SK-N-SH treated with all-trans-retinoic acid at 6 μM for 48 hours (cell line): ENCODE measurements around the gene DENND4C.

Experiments used
- BACH2 ChIP-seq: fragments of 250-450 bp; sonication (Bioruptor Pico); IDR thresholded peaks from 2 replicates; pipeline ENCODE4 v1.9.0; 2021; ENCODE audit warnings: mild to moderate bottlenecking, borderline replicate concordance
- OSR1 ChIP-seq: fragments of 250-450 bp; sonication (Bioruptor Pico); IDR thresholded peaks from 2 replicates; pipeline ENCODE4 v1.8.0; 2022; ENCODE audit warnings: moderate library complexity, mild to moderate bottlenecking, inconsistent platforms
- RARB ChIP-seq: fragments of 250-450 bp; sonication (Bioruptor Pico); IDR thresholded peaks from 2 replicates; pipeline ENCODE4 v1.8.0; 2021; ENCODE audit warnings: mild to moderate bottlenecking, moderate library complexity
- SNAI2 ChIP-seq: fragments of 250-450 bp; sonication (Bioruptor Pico); IDR thresholded peaks from 2 replicates; pipeline ENCODE4 v1.5.0; 2020; ENCODE audit warnings: mild to moderate bottlenecking, moderate library complexity
- TCF4 ChIP-seq: fragments of 250-450 bp; sonication (Bioruptor Pico); IDR thresholded peaks from 2 replicates; pipeline ENCODE4 v1.8.0; 2021; ENCODE audit warnings: mild to moderate bottlenecking, moderate library complexity, borderline replicate concordance
- ZC3H10 ChIP-seq: fragments of 250-450 bp; sonication (Bioruptor Pico); IDR thresholded peaks from 2 replicates; pipeline ENCODE4 v1.5.1; 2021; ENCODE audit warnings: mild to moderate bottlenecking, moderate library complexity
- ZFP30 ChIP-seq: fragments of 450-650 bp; formaldehyde crosslinking; IDR thresholded peaks from 2 replicates; pipeline ENCODE4 v1.5.0; 2022; ENCODE audit warnings: mild to moderate bottlenecking, moderate library complexity
- ZNF565 ChIP-seq: fragments of 450-650 bp; formaldehyde crosslinking; conservative IDR thresholded peaks from 2 replicates; pipeline ENCODE4 v1.5.0; 2020; ENCODE audit warnings: low read depth, mild to moderate bottlenecking, moderate library complexity
- ZNF70 ChIP-seq: fragments of 450-650 bp; formaldehyde crosslinking; IDR thresholded peaks from 2 replicates; pipeline ENCODE4 v1.5.0; 2020; ENCODE audit warnings: mild to moderate bottlenecking, moderate library complexity
- ZNF8 ChIP-seq: fragments of 450-650 bp; formaldehyde crosslinking; IDR thresholded peaks from 2 replicates; pipeline ENCODE4 v1.5.0; 2020; ENCODE audit warnings: mild to moderate bottlenecking, moderate library complexity
- TF ChIP-seq, protein P1 (sequence below): fragments of 250-450 bp; sonication (Bioruptor Pico); IDR thresholded peaks from 2 replicates; pipeline ENCODE4 v1.5.1; 2020; ENCODE audit warnings: low read depth, mild to moderate bottlenecking, moderate library complexity
- TF ChIP-seq, protein P2 (sequence below): fragments of 250-450 bp; sonication (Bioruptor Pico); IDR thresholded peaks from 2 replicates; pipeline ENCODE4 v1.8.0; 2020; ENCODE audit warnings: mild to moderate bottlenecking, moderate library complexity, borderline replicate concordance
- TF ChIP-seq, protein P3 (sequence below): fragments of 250-450 bp; sonication (Bioruptor Pico); IDR thresholded peaks from 2 replicates; pipeline ENCODE4 v1.5.1; 2021; ENCODE audit warnings: mild to moderate bottlenecking, moderate library complexity

DNA sequence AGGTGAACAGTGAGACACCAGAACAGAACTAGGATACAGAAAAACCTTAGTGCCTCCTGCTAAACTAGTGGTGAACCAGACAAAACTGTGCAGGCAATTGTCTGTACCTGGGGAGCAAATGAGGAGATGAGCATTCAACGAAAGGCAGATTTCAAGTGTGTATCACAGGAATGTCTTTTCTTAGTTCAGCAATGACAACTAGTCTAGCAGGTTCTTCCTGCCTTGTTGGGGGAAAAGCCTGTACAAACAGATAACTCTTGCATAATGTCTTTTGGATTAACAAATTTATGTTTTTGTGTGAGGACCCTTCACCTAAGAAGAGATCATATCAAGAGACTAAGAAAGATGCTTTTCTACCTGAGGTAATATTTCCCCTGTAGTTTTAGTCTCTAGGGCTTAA is 21.8 kb upstream of the DENND4C start:
- no peak for TF ChIP-seq ZC3H10 (CRISPR knock-in tag)
- no peak for TF ChIP-seq TCF4 (CRISPR knock-in tag)
- TF ChIP-seq ZFP30 (CRISPR knock-in tag) = no peak
- TF ChIP-seq SNAI2 (CRISPR knock-in tag) = no peak
- TF ChIP-seq, protein P1, sequence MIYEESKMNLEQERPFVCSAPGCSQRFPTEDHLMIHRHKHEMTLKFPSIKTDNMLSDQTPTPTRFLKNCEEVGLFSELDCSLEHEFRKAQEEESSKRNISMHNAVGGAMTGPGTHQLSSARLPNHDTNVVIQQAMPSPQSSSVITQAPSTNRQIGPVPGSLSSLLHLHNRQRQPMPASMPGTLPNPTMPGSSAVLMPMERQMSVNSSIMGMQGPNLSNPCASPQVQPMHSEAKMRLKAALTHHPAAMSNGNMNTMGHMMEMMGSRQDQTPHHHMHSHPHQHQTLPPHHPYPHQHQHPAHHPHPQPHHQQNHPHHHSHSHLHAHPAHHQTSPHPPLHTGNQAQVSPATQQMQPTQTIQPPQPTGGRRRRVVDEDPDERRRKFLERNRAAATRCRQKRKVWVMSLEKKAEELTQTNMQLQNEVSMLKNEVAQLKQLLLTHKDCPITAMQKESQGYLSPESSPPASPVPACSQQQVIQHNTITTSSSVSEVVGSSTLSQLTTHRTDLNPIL (CRISPR knock-in tag) = no peak
- TF ChIP-seq, protein P2, sequence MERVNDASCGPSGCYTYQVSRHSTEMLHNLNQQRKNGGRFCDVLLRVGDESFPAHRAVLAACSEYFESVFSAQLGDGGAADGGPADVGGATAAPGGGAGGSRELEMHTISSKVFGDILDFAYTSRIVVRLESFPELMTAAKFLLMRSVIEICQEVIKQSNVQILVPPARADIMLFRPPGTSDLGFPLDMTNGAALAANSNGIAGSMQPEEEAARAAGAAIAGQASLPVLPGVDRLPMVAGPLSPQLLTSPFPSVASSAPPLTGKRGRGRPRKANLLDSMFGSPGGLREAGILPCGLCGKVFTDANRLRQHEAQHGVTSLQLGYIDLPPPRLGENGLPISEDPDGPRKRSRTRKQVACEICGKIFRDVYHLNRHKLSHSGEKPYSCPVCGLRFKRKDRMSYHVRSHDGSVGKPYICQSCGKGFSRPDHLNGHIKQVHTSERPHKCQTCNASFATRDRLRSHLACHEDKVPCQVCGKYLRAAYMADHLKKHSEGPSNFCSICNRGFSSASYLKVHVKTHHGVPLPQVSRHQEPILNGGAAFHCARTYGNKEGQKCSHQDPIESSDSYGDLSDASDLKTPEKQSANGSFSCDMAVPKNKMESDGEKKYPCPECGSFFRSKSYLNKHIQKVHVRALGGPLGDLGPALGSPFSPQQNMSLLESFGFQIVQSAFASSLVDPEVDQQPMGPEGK (CRISPR knock-in tag) = no peak
- TF ChIP-seq RARB (CRISPR knock-in tag) = no peak
- no peak for TF ChIP-seq OSR1 (CRISPR knock-in tag)
- no peak for TF ChIP-seq ZNF70 (CRISPR knock-in tag)
- TF ChIP-seq, protein P3, sequence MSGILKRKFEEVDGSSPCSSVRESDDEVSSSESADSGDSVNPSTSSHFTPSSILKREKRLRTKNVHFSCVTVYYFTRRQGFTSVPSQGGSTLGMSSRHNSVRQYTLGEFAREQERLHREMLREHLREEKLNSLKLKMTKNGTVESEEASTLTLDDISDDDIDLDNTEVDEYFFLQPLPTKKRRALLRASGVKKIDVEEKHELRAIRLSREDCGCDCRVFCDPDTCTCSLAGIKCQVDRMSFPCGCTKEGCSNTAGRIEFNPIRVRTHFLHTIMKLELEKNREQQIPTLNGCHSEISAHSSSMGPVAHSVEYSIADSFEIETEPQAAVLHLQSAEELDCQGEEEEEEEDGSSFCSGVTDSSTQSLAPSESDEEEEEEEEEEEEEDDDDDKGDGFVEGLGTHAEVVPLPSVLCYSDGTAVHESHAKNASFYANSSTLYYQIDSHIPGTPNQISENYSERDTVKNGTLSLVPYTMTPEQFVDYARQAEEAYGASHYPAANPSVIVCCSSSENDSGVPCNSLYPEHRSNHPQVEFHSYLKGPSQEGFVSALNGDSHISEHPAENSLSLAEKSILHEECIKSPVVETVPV (CRISPR knock-in tag) = no peak
- no peak for TF ChIP-seq ZNF565
- TF ChIP-seq BACH2 (CRISPR knock-in tag) = no peak
- TF ChIP-seq ZNF8 (CRISPR knock-in tag) = no peak
